ENCODE data around the gene SLC35F1.

Gene SLC35F1

DNA sequence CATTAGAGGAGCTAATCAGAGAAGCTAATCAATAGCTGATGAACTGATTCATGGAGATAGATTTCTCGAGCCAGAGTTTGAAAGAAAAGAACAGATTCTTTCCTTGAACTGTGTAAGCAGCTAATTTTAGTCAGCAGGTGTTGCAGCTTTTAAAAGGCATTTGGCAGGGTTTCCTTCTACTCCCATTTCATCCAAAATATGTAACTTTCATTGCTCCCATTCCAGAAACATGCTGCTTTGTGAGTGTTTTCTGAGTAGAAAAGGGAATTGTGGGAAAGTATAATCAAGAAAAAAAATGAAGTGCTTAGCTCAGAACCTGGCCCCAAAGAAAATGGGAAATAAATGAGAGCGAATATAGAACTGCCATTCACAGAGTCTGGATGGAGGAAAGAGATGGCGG is 20.8 kb downstream of the SLC35F1 start:
- TF ChIP-seq, protein P1, sequence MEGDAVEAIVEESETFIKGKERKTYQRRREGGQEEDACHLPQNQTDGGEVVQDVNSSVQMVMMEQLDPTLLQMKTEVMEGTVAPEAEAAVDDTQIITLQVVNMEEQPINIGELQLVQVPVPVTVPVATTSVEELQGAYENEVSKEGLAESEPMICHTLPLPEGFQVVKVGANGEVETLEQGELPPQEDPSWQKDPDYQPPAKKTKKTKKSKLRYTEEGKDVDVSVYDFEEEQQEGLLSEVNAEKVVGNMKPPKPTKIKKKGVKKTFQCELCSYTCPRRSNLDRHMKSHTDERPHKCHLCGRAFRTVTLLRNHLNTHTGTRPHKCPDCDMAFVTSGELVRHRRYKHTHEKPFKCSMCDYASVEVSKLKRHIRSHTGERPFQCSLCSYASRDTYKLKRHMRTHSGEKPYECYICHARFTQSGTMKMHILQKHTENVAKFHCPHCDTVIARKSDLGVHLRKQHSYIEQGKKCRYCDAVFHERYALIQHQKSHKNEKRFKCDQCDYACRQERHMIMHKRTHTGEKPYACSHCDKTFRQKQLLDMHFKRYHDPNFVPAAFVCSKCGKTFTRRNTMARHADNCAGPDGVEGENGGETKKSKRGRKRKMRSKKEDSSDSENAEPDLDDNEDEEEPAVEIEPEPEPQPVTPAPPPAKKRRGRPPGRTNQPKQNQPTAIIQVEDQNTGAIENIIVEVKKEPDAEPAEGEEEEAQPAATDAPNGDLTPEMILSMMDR (IDR thresholded peaks at IDR 0.05; ENCODE audit: low read depth, low read length), result no peak
- no peak overlapping the region for H3K4me3 ChIP-seq (ENCODE audit: low read depth, low read length)

GRCh38 chr6:117928833-117929232 is 21.8 kb downstream of the SLC35F1 start:
- TF ChIP-seq, protein P1 (IDR thresholded peaks at IDR 0.05; ENCODE audit: low read depth, low read length), result no peak
- no peak overlapping the region for H3K4me3 ChIP-seq (ENCODE audit: low read depth, low read length)

GRCh38 chr6:117929501-117929900 is 22.4 kb downstream of the SLC35F1 start:
- TF ChIP-seq, protein P1 (IDR thresholded peaks at IDR 0.05; ENCODE audit: low read depth, low read length), result no peak

DNA sequence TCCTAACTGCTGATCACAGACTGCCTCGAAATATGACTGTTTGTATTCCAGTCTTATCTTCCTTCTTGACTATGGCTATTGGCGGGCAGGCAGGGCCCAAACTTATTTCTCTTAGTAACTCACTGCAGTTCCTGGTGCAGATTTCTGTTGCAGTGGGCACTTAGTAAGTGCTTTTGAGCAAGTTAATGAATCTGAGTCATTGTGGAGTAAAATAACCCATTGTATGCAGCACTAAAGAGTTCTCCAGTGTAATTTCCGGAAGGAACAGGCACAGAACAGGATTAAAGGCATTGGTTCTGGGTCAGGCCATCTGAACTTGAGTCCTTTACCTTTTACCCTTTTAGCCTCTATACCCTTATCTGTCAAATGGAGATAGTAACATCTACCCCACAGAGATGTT is 23.6 kb downstream of the SLC35F1 start:
- H3K4me3 ChIP-seq (ENCODE audit: low read depth, low read length), result no peak overlapping the region
- TF ChIP-seq, protein P1 (IDR thresholded peaks at IDR 0.05; ENCODE audit: low read depth, low read length), result no peak

More at GRCh38 chr6:117929501-117929900, 22.4 kb downstream of the SLC35F1 start:
- H3K4me3 ChIP-seq (ENCODE audit: low read depth, low read length), result no peak overlapping the region

DNA sequence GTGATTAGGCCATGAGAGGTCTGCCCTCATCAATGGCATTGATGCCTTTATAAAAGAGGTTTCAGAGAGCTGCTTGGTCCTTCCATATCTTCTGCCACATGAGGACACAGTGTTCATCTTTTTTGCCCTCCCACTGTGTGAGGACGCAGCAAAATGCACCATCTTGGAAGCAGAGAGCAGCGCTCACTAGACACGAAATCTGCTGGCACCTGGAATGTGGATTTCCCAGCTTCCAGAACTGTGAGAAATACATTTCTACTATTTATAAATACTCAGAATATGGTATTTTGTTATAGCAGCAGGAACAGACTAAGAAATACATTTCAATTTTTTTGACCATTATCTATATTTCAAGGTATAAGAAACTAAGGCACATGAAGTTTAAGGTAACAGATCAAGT is 24.9 kb downstream of the SLC35F1 start:
- TF ChIP-seq, protein P1 (IDR thresholded peaks at IDR 0.05; ENCODE audit: low read depth, low read length), result no peak
- H3K4me3 ChIP-seq (ENCODE audit: low read depth, low read length), result no peak overlapping the region

DNA sequence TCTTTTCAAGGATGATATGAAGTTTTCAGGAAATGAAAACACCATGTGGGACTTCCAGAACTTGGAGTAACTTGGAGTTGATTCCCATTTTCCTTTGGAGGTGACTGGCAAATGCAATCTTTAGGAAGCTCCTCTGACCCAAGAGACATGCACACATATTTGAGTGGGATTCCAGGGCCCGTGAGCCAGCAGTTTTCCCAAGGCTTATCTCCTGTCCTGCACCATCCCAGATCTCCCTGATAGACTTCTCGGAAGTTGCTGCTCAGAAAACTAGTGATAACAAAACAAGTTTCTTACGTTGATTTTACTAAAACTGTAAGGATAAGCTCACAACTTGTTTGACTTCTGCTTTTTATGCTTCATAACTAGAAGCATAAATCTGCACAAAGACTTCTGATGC is 25.6 kb downstream of the SLC35F1 start:
- TF ChIP-seq, protein P1 (IDR thresholded peaks at IDR 0.05; ENCODE audit: low read depth, low read length), result no peak
- no peak overlapping the region for H3K4me3 ChIP-seq (ENCODE audit: low read depth, low read length)

- H3K4me3 ChIP-seq (ENCODE audit: low read depth, low read length), result no peak overlapping the region
- TF ChIP-seq, protein P1 (IDR thresholded peaks at IDR 0.05; ENCODE audit: low read depth, low read length), result no peak
Observed at GRCh38 chr6:117933471-117933870, 26.4 kb downstream of the SLC35F1 start.
